SK-N-SH (cell line): Measurements from ENCODE around the gene MAEA. TPM values are rescaled to one million over a fixed set of nuclear protein-coding genes. Genes with fewer than 3 reads are reported as not detected.

Source experiments
- CTCF ChIA-PET: fragments of 300-600, 350-600 bp; formaldehyde crosslinking; extraction: SDS; loops from one replicate; lab custom pipeline; 2021; lab: Yijun Ruan, JAX
- POLR2A ChIA-PET: fragments of 350-600 bp; sonication (Branson Sonifier 250); formaldehyde crosslinking; extraction: SDS; loops from one replicate; lab custom pipeline; 2020; ENCODE audit warnings: antibody characterized with exemption, inconsistent platforms; lab: Yijun Ruan, JAX
- DNase-seq: peaks from one replicate; pipeline ENCODE4 v3.0.0; 2012
- H2AFZ ChIP-seq: fragments of 200-600 bp; sonication (generic); 2 replicates; pipeline ENCODE4 v1.8.1; 2016; ENCODE audit warnings: antibody characterized with exemption, mild to moderate bottlenecking, low read depth
- H3F3A ChIP-seq: fragments of 200-600 bp; sonication (generic); replicated peaks from 2 replicates; pipeline ENCODE3; 2016; ENCODE audit warnings: antibody characterized with exemption, mild to moderate bottlenecking; ENCODE audit not compliant: insufficient read depth
- H3K27ac ChIP-seq, 2 experiments: fragments of 200-500 bp in 1 of 2; fragments of 200-600 bp in 1 of 2; sonication (Bioruptor generic) in 1 of 2; sonication (generic), shearing (Covaris generic) in 1 of 2; 2 replicates each; pipeline versions ENCODE4 v1.5.1 to v1.6.1; 2014 to 2016; ENCODE audit warnings: low read depth in 2 of 2, inconsistent platforms in 1 of 2, low read length in 1 of 2, mild to moderate bottlenecking in 1 of 2, mixed read lengths in 1 of 2
- H3K27me3 ChIP-seq: fragments of 200-600 bp; sonication (generic), shearing (Covaris generic); 2 replicates; pipeline ENCODE4 v1.6.1; 2016; ENCODE audit warnings: mixed run types; ENCODE audit not compliant: insufficient read depth
- H3K36me3 ChIP-seq, 2 experiments: fragments of 200-500 bp in 1 of 2; fragments of 200-600 bp in 1 of 2; sonication (Bioruptor generic) in 1 of 2; sonication (generic) in 1 of 2; replicated peaks in 1 of 2; 2 replicates each; pipeline versions ENCODE3 to v1.5.1; 2014 to 2016; ENCODE audit warnings: low read length in 1 of 2, mild to moderate bottlenecking in 1 of 2; ENCODE audit not compliant: insufficient read depth in 2 of 2, control insufficient read depth in 1 of 2
- H3K4me1 ChIP-seq, 2 experiments: fragments of 200-500 bp in 1 of 2; fragments of 200-600 bp in 1 of 2; sonication (Bioruptor generic) in 1 of 2; sonication (generic), shearing (Covaris generic) in 1 of 2; 2 replicates each; pipeline versions ENCODE4 v1.5.1 to v1.6.1; 2014 to 2016; ENCODE audit warnings: low read depth in 1 of 2, low read length in 1 of 2, mixed run types in 1 of 2; ENCODE audit not compliant: insufficient read depth in 2 of 2, control insufficient read depth in 1 of 2
- H3K4me2 ChIP-seq: fragments of 200-600 bp; sonication (generic), shearing (Covaris generic); 2 replicates; pipeline ENCODE4 v1.6.1; 2017; ENCODE audit warnings: mixed run types
- H3K4me3 ChIP-seq, 2 experiments: fragments of 200-500 bp in 1 of 2; fragments of 200-600 bp in 1 of 2; sonication (Bioruptor generic) in 1 of 2; sonication (generic), shearing (Covaris generic) in 1 of 2; 2 replicates each; pipeline versions ENCODE4 v1.5.1 to v1.8.1; 2014 to 2016; ENCODE audit warnings: low read depth in 2 of 2, inconsistent platforms in 1 of 2, low read length in 1 of 2, mild to moderate bottlenecking in 1 of 2, mixed read lengths in 1 of 2, moderate library complexity in 1 of 2
- H3K79me2 ChIP-seq: fragments of 200-600 bp; sonication (generic); 2 replicates; pipeline ENCODE4 v1.8.1; 2017; ENCODE audit warnings: mild to moderate bottlenecking; ENCODE audit not compliant: insufficient read depth
- H3K9ac ChIP-seq: fragments of 200-600 bp; sonication (generic); 2 replicates; pipeline ENCODE4 v1.6.1; 2017; ENCODE audit warnings: mixed run types
- H3K9me2 ChIP-seq: fragments of 200-600 bp; sonication (generic); 2 replicates; pipeline ENCODE4 v1.6.1; 2017; ENCODE audit warnings: mixed run types
- H3K9me3 ChIP-seq: fragments of 200-600 bp; sonication (generic); 2 replicates; pipeline ENCODE4 v1.6.1; 2017; ENCODE audit warnings: mixed run types, mild to moderate bottlenecking, moderate library complexity
- H4K20me1 ChIP-seq: fragments of 200-600 bp; sonication (generic); 2 replicates; pipeline ENCODE4 v1.6.1; 2017; ENCODE audit warnings: mild to moderate bottlenecking, mixed run types; ENCODE audit not compliant: insufficient read depth
- ELF1 ChIP-seq: IDR thresholded peaks from 2 replicates; pipeline ENCODE4 v1.4.0; 2012
- FOXJ3 ChIP-seq: sonication (generic); formaldehyde crosslinking; IDR thresholded peaks from 2 replicates; pipeline ENCODE4 v1.5.1; 2020; ENCODE audit warnings: mild to moderate bottlenecking, missing genetic modification reagents
- GATA2 ChIP-seq: sonication (generic); formaldehyde crosslinking; IDR thresholded peaks from 2 replicates; pipeline ENCODE4 v1.5.0; 2020; ENCODE audit warnings: mild to moderate bottlenecking, missing genetic modification reagents
- IRF3 ChIP-seq: fragments of 150-350 bp; IDR thresholded peaks from 2 replicates; pipeline ENCODE4 v1.6.1; 2016; ENCODE audit warnings: mild to moderate bottlenecking, low read depth, low read length
- MAX ChIP-seq: IDR thresholded peaks from 2 replicates; pipeline ENCODE4 v1.4.0; 2012; ENCODE audit warnings: low read depth
- MEF2A ChIP-seq: IDR thresholded peaks from 2 replicates; pipeline ENCODE4 v1.4.0; 2012; ENCODE audit warnings: low read depth, borderline replicate concordance
- MXI1 ChIP-seq: IDR thresholded peaks from 2 replicates; pipeline ENCODE4 v1.6.1; 2012; ENCODE audit warnings: mild to moderate bottlenecking, low read depth, low read length, improper control_type of control experiment
- NFIC ChIP-seq: IDR thresholded peaks from 2 replicates; pipeline ENCODE4 v1.4.0; 2012; ENCODE audit warnings: borderline replicate concordance
- RAD21 ChIP-seq: IDR thresholded peaks from 2 replicates; pipeline ENCODE4 v1.6.1; 2012; ENCODE audit warnings: mild to moderate bottlenecking, low read length
- RFX5 ChIP-seq: IDR thresholded peaks from 2 replicates; pipeline ENCODE4 v1.6.1; 2012; ENCODE audit warnings: mild to moderate bottlenecking, improper control_type of control experiment, low read length
- RXRA ChIP-seq: IDR thresholded peaks from 2 replicates; pipeline ENCODE4 v1.4.0; 2012; ENCODE audit warnings: low read depth, mild to moderate bottlenecking, borderline replicate concordance
- SIN3A ChIP-seq: IDR thresholded peaks from 2 replicates; pipeline ENCODE4 v1.6.1; 2012; ENCODE audit warnings: low read depth, mild to moderate bottlenecking, low read length, moderate library complexity, borderline replicate concordance
- SMC3 ChIP-seq: IDR thresholded peaks from 2 replicates; pipeline ENCODE4 v1.6.1; 2012; ENCODE audit warnings: low read depth, low read length, improper control_type of control experiment
- WGBS: methylation state at CpG from one replicate; pipeline ENCODE4 v1.1.6; 2017; ENCODE audit warnings: low lambda C conversion rate; 5-methylcytosine and 5-hydroxymethylcytosine counted together
- polyA plus RNA-seq, 3 experiments: library from polyadenylated mRNA; depleted of rRNA; stranded (reverse); fragments of >200 nt; gene quantifications; 2 replicates each; pipeline ENCODE4 v1.2.3, GENCODE V29; 2012

Gene MAEA
- polyA plus RNA-seq, 1 of the 3 experiments (the other 2 are of a cell fraction), result 128 TPM

GRCh38 chr4:1243451-1244080 lies 46.1 kb upstream of the MAEA start:
- Histone ChIP-seq H3K9ac (no peak overlapping the region), H3K79me2 (peaks cover 86% of the 10 kb centered on the region), H3K27me3 (no peaks in the 10 kb centered on the region), H3K27ac (no peak overlapping the region), H3F3A (no peaks in the 10 kb centered on the region), H3K4me2 (no peak overlapping the region), H3K9me2 (no peaks in the 10 kb centered on the region), H3K9me3 (no peaks in the 10 kb centered on the region), H2AFZ (no peak overlapping the region), H3K4me3 (no peak overlapping the region), H3K4me1 (peaks cover 10 to 26% of the 10 kb centered on the region in 2 experiments; a peak in 3 of 4 replicates), H3K36me3 (peaks cover 0 to 34% of the 10 kb centered on the region in 2 experiments), H4K20me1 (peaks cover 85% of the 10 kb centered on the region)
- CTCF ChIA-PET, result interaction anchor here (0.6 to 1.4 kb wide), 2 partner anchors 10 to 76 kb away, joined by 3 to 4 read pairs; no protein-coding TSS in a partner anchor
- POLR2A ChIA-PET, result no interaction called here
- 94% methylated on average over 8 of the region's 15 CpGs for WGBS
- no peak for TF ChIP-seq NFIC
- no peak for TF ChIP-seq RXRA
- TF ChIP-seq MEF2A, result no peak
- no peak for TF ChIP-seq MAX
- TF ChIP-seq RAD21, result no peak
- peak; percentile 30 for DNase-seq

GRCh38 chr4:1244081-1244977 lies 45.4 kb upstream of the MAEA start:
- H3F3A ChIP-seq, result no peaks in the 10 kb centered on the region
- no peak overlapping the region for H3K27ac ChIP-seq
- H3K9me2 ChIP-seq, result no peaks in the 10 kb centered on the region
- 92% methylated on average over 15 of the region's 33 CpGs for WGBS
- H3K9me3 ChIP-seq, result no peaks in the 10 kb centered on the region
- peaks cover 0 to 27% of the 10 kb centered on the region in 2 experiments for H3K36me3 ChIP-seq
- peak; percentile 28 for DNase-seq
- no peaks in the 10 kb centered on the region for H3K27me3 ChIP-seq
- H3K79me2 ChIP-seq, result peaks cover 78% of the 10 kb centered on the region
- H3K4me1 ChIP-seq, result peaks cover 10 to 26% of the 10 kb centered on the region in 2 experiments; a peak in 3 of 4 replicates
- H3K9ac ChIP-seq, result no peak overlapping the region
- ChIA-PET CTCF (interaction anchor here (0.6 to 1.4 kb wide), 2 partner anchors 10 to 77 kb away, joined by 3 to 4 read pairs; no protein-coding TSS in a partner anchor), POLR2A (no interaction called here)
- TF ChIP-seq NFIC, result no peak
- TF ChIP-seq ELF1, result no peak
- TF ChIP-seq RXRA, result no peak
- TF ChIP-seq GATA2 (CRISPR knock-in tag), result no peak
- TF ChIP-seq MEF2A, result no peak
- TF ChIP-seq SIN3A, result no peak
- no peak for TF ChIP-seq SMC3
- TF ChIP-seq IRF3, result no peak
- no peak for TF ChIP-seq FOXJ3 (CRISPR knock-in tag)
- no peak for TF ChIP-seq RFX5
- TF ChIP-seq MXI1, result no peak
- H4K20me1 ChIP-seq, result peaks cover 77% of the 10 kb centered on the region
- H3K4me2 ChIP-seq, result no peak overlapping the region
- H3K4me3 ChIP-seq, result no peak overlapping the region
- H2AFZ ChIP-seq, result no peak overlapping the region
